Gastroesophageal sphincter (tissue), 4 donors: ENCODE data around the gene COQ7. TPM values are rescaled to one million over a fixed set of nuclear protein-coding genes. Genes with fewer than 3 reads are reported as not detected.

Source experiments
- ATAC-seq: fragments of 150-250 bp; one replicate; pipeline ENCODE4 v1.9.1; 2016; ENCODE audit warnings: mild to moderate bottlenecking, moderate library complexity
- H3K27ac ChIP-seq, 4 donors: fragments of 200-600 bp; sonication (generic) in 3 of 4; 1 replicate in 3 of 4; 2 replicates in 1 of 4; pipeline ENCODE4 v1.5.1; 2016 to 2019
- H3K27me3 ChIP-seq: fragments of 200-600 bp; sonication (generic); one replicate; pipeline ENCODE4 v1.5.1; 2019
- H3K36me3 ChIP-seq, 2 donors: fragments of 200-600 bp; sonication (generic); one replicate each; pipeline ENCODE4 v1.5.1; 2019; ENCODE audit warnings: control low read depth in 1 of 2
- H3K4me1 ChIP-seq, 3 donors: fragments of 200-600 bp; sonication (generic); 1 replicate in 2 of 3; 2 replicates in 1 of 3; pipeline ENCODE4 v1.5.1; 2016 to 2019; ENCODE audit warnings: control low read depth in 2 of 3
- H3K4me3 ChIP-seq, 2 donors: fragments of 200-600 bp; sonication (generic); one replicate each; pipeline ENCODE4 v1.5.1; 2019; ENCODE audit warnings: mild to moderate bottlenecking in 1 of 2, moderate library complexity in 1 of 2
- H3K9me3 ChIP-seq, 3 donors: fragments of 200-600 bp; sonication (generic); one replicate each; pipeline ENCODE4 v1.5.1; 2017 to 2019; ENCODE audit warnings: control low read depth in 2 of 3
- EP300 ChIP-seq: sonication (generic); formaldehyde crosslinking; IDR thresholded peaks from one replicate; pipeline ENCODE4 v1.6.1; 2017; ENCODE audit warnings: antibody characterized with exemption, mild to moderate bottlenecking
- POLR2A ChIP-seq, 2 donors: fragments of 450-650 bp; IDR thresholded peaks; one replicate each; pipeline ENCODE4 v1.6.1; 2017; ENCODE audit warnings: antibody characterized with exemption in 2 of 2, mild to moderate bottlenecking in 2 of 2, moderate library complexity in 1 of 2
- POLR2AphosphoS5 ChIP-seq: sonication (generic); formaldehyde crosslinking; IDR thresholded peaks from one replicate; pipeline ENCODE4 v1.6.1; 2017; ENCODE audit warnings: antibody characterized with exemption
- WGBS, 2 donors: methylation state at CpG; one replicate each; pipeline ENCODE4 v1.1.5; 2018; ENCODE audit warnings: low coverage in 1 of 2; 5-methylcytosine and 5-hydroxymethylcytosine counted together
- total RNA-seq, 4 donors: library from RNA; depleted of rRNA; stranded (reverse); fragments of >200 nt; gene quantifications; one replicate each; pipeline ENCODE4 v1.1.0, GENCODE V29; 2016
- TF ChIP-seq, protein P1 (sequence below), 4 experiments: fragments of 200-600 bp in 2 of 4; fragments of 450-650 bp in 2 of 4; sonication (generic) in 1 of 4; IDR thresholded peaks; one replicate each; pipeline ENCODE4 v1.5.1; 2017 to 2019; ENCODE audit warnings: antibody characterized with exemption in 4 of 4, mild to moderate bottlenecking in 2 of 4, moderate library complexity in 2 of 4

COQ7 gene
- total RNA-seq, 4 donors from 2014 or later = 28.9 to 37.8 (median 34.3) TPM

DNA sequence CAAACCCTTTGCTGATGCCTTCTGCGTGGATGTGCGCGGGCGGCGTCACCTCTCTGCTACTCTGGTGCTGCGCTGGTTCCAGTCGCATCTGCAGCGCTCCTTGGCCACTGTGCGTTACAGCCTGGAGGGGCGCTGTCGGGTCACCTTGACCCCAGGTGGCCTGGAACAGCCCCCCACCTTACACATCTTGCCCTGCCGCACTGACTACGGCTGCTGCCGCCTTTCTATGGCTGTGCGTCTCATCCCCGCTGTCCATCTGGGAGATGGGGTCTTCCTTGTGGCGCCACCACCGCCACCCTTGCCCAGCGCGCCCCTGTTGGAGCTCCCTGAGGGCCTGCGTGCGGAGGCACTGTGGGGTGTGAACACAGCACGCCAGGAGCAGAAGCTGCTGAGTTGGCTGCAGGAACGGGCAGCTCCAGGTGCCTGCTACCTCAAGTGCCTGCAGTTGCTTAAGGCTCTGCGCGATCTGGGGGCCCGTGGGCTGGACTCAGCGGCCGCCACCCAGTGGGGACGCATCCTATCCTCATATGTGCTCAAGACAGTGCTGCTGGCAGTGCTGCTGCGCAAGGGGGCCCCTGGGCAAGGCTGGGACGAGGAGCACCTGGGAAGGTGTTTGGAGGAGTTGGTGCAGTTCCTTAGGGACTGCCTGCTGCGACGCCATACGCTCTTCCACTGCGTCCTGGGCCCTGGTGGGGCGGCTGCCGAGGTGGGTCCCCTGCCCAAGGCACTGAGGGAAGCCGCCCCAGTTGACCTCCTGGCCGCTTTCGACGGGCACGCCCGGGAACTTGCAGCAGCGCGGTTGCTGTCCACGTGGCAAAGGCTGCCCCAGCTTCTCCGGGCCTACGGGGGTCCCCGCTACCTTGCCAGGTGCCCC, 48.0 kb downstream of the COQ7 start:
- ATAC-seq = no peak
- peak overlapping the region in 3 of 4 donors; percentile 96 to 99 (median 98) for H3K27ac ChIP-seq
- no peaks in the 10 kb centered on the region for H3K27me3 ChIP-seq
- 76 to 96% methylated on average over 5 to 7 of the region's 50 CpGs for WGBS, 2 donors
- peak overlapping the region in 1 of 2 donors; percentile 92 for H3K4me3 ChIP-seq
- peaks cover 0 to 15% of the 10 kb centered on the region in 2 donors for H3K36me3 ChIP-seq
- peaks cover 7 to 76% (median 38%) of the 10 kb centered on the region in 3 donors for H3K4me1 ChIP-seq
- H3K9me3 ChIP-seq = no peaks in the 10 kb centered on the region
- TF ChIP-seq, protein P1, sequence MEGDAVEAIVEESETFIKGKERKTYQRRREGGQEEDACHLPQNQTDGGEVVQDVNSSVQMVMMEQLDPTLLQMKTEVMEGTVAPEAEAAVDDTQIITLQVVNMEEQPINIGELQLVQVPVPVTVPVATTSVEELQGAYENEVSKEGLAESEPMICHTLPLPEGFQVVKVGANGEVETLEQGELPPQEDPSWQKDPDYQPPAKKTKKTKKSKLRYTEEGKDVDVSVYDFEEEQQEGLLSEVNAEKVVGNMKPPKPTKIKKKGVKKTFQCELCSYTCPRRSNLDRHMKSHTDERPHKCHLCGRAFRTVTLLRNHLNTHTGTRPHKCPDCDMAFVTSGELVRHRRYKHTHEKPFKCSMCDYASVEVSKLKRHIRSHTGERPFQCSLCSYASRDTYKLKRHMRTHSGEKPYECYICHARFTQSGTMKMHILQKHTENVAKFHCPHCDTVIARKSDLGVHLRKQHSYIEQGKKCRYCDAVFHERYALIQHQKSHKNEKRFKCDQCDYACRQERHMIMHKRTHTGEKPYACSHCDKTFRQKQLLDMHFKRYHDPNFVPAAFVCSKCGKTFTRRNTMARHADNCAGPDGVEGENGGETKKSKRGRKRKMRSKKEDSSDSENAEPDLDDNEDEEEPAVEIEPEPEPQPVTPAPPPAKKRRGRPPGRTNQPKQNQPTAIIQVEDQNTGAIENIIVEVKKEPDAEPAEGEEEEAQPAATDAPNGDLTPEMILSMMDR (IDR thresholded peaks at IDR 0.05) = peak in 2 of 4 experiments; percentile 9 to 21
- TF ChIP-seq EP300 (no peak), POLR2AphosphoS5 (no peak)

DNA sequence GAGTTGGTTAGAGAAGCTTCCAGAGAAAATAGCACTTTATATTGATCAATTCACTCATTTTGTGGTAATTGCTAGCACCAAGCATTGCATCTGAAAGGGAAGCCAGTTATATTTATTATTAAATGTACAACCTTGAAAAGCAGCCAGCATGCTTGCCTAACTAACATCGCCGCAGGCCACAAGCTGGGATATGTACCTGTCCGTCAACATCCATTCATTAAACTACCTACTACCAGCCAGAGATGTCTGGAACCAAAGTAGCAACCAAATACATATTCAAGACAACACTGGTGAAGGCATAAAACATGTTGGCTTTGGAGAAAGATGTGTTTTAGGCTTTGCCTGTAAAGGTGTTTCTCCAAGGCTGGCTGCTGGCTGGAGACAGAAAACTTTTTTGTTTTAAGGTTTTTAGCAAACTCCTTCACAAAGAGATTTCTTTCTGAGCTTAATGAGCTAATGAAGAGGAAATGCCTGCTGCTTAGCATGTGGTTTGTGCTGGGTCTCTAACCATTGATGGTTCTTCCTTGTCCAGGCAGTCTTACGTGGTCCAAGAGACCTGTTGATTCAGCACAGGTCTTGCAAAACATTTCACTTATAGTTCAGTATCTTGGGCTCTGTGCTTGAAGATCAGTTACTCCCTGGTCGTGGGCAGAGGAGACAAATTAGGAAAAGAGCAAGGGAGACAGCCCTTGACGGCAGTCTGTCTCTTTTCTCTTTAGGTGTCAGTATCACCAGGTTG, 49.5 kb downstream of the COQ7 start:
- no peak for ATAC-seq
- TF ChIP-seq POLR2AphosphoS5 = no peak
- no peak for TF ChIP-seq POLR2A (IDR thresholded peaks at IDR 0.05)
- TF ChIP-seq, protein P1 (IDR thresholded peaks at IDR 0.05) = no peak
- no peak for TF ChIP-seq EP300
- H3K4me1 ChIP-seq = peaks cover 7 to 91% (median 38%) of the 10 kb centered on the region in 3 donors
- H3K27ac ChIP-seq = peak overlapping the region in 3 of 4 donors; percentile 37 to 96 (median 77)
- peaks cover 0 to 29% of the 10 kb centered on the region in 2 donors for H3K36me3 ChIP-seq
- H3K27me3 ChIP-seq = no peaks in the 10 kb centered on the region
- no peaks in the 10 kb centered on the region for H3K9me3 ChIP-seq
- H3K4me3 ChIP-seq = no peak overlapping the region
- WGBS, 2 donors = 46 to 52% methylated on average over 6 of the region's 6 CpGs

DNA sequence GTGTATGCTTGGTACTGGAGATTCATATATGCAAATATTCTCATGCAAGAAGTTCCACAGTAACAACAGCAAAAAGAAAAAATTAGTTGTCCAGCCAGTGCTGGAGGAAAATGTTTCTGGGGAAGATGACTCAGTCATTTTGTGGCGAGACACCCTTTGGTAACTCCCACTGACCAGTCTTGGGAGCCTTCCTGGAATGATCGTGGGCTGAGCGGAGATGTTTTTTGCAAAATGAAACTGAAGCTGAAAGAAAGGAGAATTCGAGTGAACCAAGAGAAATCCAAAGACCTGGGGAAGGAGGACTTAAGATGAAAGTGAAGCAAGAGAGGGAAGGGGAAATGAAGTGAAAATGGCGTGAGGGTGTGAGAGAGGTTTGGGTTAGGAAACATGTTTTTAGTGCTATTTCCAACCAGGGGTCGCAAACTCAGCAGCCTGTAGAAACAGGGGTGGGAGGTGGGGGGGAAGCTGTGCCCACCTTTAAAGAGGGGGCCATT, 51.6 kb downstream of the COQ7 start:
- peak; percentile 52 for ATAC-seq
- TF ChIP-seq POLR2A (IDR thresholded peaks at IDR 0.05) (no peak), POLR2AphosphoS5 (peak; percentile 67)
- Histone ChIP-seq H3K36me3 (peaks cover 0 to 31% of the 10 kb centered on the region in 2 donors), H3K27ac (peak overlapping the region; percentile 27 to 96 (median 74)), H3K4me3 (peak overlapping the region; percentile 6 to 42), H3K9me3 (no peaks in the 10 kb centered on the region), H3K4me1 (peaks cover 7 to 85% (median 33%) of the 10 kb centered on the region in 3 donors), H3K27me3 (no peaks in the 10 kb centered on the region)
- 11 to 12% methylated on average over 6 of the region's 6 CpGs for WGBS, 2 donors

DNA sequence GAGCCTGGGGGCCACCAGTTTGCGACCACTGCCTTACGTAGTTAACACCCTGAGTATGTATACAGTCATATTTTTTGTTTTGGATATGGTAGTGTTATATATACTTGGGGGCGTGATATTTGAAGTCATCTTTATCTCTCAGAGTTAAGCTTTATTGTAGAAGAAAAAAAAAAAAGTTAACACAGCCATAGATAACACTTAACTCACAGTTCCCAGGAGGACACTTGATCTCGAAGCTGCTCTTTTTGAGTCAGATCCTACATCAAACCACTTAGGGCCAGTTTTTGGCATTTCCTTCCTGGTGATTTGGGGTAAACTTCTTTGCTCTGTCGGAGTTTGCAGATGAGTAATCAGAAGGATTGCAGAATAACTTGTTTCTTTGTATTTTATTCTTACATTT, 52.1 kb downstream of the COQ7 start:
- peaks cover 7 to 81% (median 33%) of the 10 kb centered on the region in 3 donors for H3K4me1 ChIP-seq
- H3K9me3 ChIP-seq = no peaks in the 10 kb centered on the region
- no peak for ATAC-seq

DNA sequence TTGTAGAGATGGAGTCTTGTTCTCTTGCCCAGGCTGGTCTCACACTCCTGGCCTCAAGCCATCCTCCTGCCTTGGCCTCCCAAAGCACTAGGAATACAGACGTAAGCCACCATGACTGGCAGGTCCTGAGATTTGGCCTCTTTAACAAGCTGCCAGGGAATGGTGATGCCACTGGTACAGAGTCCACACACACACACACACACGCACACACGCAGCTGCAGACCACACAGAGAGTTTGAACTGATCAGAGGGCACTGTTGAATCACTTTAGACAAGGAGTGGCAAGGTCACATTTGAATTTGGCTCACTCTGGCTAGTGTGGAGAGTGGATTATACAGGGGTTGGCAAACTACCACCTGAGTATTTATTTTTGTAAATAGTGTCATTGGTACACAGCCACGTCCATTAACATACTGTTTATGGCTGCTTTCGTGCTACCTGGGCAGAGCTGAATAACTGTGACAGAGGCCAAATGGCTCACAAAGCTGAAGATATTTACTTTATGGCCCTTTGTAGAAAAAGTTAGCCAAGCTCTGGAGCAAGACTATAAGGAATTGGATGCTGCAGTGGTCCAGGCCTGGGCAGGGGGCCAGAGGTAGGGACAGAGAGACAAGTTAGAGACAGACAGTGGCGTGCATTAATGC, 56.2 kb downstream of the COQ7 start:
- WGBS, 2 donors = 87 to 92% methylated on average over 2 to 3 of the region's 6 CpGs
- no peak for ATAC-seq
- Histone ChIP-seq H3K4me3 (no peak overlapping the region), H3K36me3 (peaks cover 0 to 16% of the 10 kb centered on the region in 2 donors), H3K9me3 (peaks cover 0 to 4% (median 0%) of the 10 kb centered on the region in 3 donors), H3K27me3 (no peaks in the 10 kb centered on the region), H3K27ac (no peak overlapping the region), H3K4me1 (peaks cover 0 to 40% (median 3%) of the 10 kb centered on the region in 3 donors)
- TF ChIP-seq, protein P1 (IDR thresholded peaks at IDR 0.05) = no peak
- TF ChIP-seq POLR2A (IDR thresholded peaks at IDR 0.05) = no peak

More for the DNA sequence above, 52.1 kb downstream of the COQ7 start:
- Histone ChIP-seq H3K27ac (peak overlapping the region; percentile 27 to 96 (median 74)), H3K27me3 (no peaks in the 10 kb centered on the region), H3K4me3 (peak overlapping the region in 1 of 2 donors; percentile 42), H3K36me3 (peaks cover 0 to 31% of the 10 kb centered on the region in 2 donors)
- TF ChIP-seq POLR2AphosphoS5 (peak; percentile 21), EP300 (no peak)
- whole genome bisulfite sequencing, 2 donors = 34 to 48% methylated on average over 5 of the region's 5 CpGs
